ENCODE data around the gene MAML2. TPM values are rescaled to one million over a fixed set of nuclear protein-coding genes. Genes with fewer than 3 reads are reported as not detected.

The MAML2 gene
- polyA plus RNA-seq, 1 of the 3 experiments (the other 2 are of a cell fraction): 20.1 TPM

DNA sequence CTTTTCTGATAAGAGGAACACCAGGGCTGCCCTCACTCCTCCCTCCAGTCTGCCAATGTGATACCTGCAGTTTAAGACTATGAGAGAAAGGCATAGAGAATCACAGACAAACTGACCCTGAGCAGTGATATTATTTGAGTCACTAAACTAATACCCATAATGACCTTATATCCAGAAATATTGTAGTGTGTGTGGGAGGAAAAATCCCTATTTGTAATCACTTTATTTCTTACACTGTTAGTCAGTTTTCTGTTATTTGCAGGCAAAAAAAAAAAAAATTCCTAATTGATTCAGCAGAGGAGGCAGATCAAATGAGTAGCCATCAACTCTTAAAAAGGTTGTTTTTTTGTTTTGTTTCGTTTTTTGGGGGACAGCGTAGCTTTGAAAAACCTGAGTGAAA, 82.5 kb downstream of the MAML2 start:
- Histone ChIP-seq H3K79me2 (ENCODE audit: insufficient read depth) (peaks cover 93% of the 10 kb centered on the region), H2AFZ (ENCODE audit: low read depth) (no peak overlapping the region), H3K27ac (ENCODE audit: low read depth in 2 of 2, low read length in 1 of 2) (peak overlapping the region in 1 of 2 experiments; percentile 78; a peak in 3 of 4 replicates), H3K36me3 (replicated peaks in 1 of 2; ENCODE audit: control insufficient read depth in 1 of 2, insufficient read depth in 2 of 2, low read length in 1 of 2) (peaks cover 0 to 5% of the 10 kb centered on the region in 2 experiments), H3K27me3 (ENCODE audit: insufficient read depth) (no peaks in the 10 kb centered on the region), H3F3A (replicated peaks; ENCODE audit: insufficient read depth) (peaks cover 41% of the 10 kb centered on the region), H4K20me1 (ENCODE audit: insufficient read depth) (no peaks in the 10 kb centered on the region), H3K4me2 (peak overlapping the region; percentile 46; the same call in 1 of the 2 replicates), H3K9me3 (no peaks in the 10 kb centered on the region), H3K4me1 (ENCODE audit: control insufficient read depth in 1 of 2, insufficient read depth in 2 of 2, low read depth in 1 of 2, low read length in 1 of 2) (peaks cover 4 to 65% of the 10 kb centered on the region in 2 experiments), H3K4me3 (ENCODE audit: low read depth in 2 of 2, low read length in 1 of 2) (no peak overlapping the region), H3K9me2 (no peaks in the 10 kb centered on the region), H3K9ac (no peak overlapping the region)
- ChIA-PET CTCF (interaction anchor here (1.1 to 1.6 kb wide), 2 partner anchors 83 to 174 kb away, joined by 3 to 5 read pairs; no protein-coding TSS in a partner anchor), POLR2A (no interaction called here)
- DNase-seq: no peak
- TF ChIP-seq JUND (IDR thresholded peaks at IDR 0.05): no peak
- WGBS (ENCODE audit: low lambda C conversion rate): 100% methylated on average over 2 of the region's 2 CpGs

DNA sequence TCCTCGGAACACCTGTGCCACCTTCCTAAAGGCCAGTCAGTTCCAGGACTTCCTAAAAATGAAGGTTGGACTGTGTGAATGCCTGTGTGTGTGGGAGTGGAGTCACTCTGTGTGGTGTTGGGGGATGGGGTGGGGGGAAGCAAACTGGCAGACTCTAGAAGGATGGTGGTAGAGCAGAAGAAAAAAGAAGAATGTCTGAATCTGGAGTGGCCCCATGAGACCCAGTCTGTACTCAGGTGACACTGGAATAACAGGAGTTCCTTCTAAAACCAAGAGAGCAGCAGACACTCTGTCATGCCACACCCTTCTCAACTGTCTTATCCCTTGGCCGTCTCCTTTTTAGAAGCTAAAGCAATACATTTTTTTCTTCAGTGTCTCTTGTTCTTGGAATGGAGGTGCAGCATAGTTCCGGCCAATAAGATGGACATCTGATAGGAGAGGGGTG, 82.9 kb downstream of the MAML2 start:
- no peaks in the 10 kb centered on the region for H3K9me3 ChIP-seq
- peaks cover 0 to 5% of the 10 kb centered on the region in 2 experiments for H3K36me3 ChIP-seq (replicated peaks in 1 of 2; ENCODE audit: control insufficient read depth in 1 of 2, insufficient read depth in 2 of 2, low read length in 1 of 2)
- H3K4me1 ChIP-seq (ENCODE audit: control insufficient read depth in 1 of 2, insufficient read depth in 2 of 2, low read depth in 1 of 2, low read length in 1 of 2): peaks cover 4 to 69% of the 10 kb centered on the region in 2 experiments
- CTCF ChIA-PET: interaction anchor here (1.1 to 1.6 kb wide), 2 partner anchors 83 to 173 kb away, joined by 3 to 5 read pairs; no protein-coding TSS in a partner anchor
- no peaks in the 10 kb centered on the region for H3K9me2 ChIP-seq
- no peaks in the 10 kb centered on the region for H4K20me1 ChIP-seq (ENCODE audit: insufficient read depth)
- no peaks in the 10 kb centered on the region for H3K27me3 ChIP-seq (ENCODE audit: insufficient read depth)
- no peak overlapping the region for H2AFZ ChIP-seq (ENCODE audit: low read depth)
- H3K79me2 ChIP-seq (ENCODE audit: insufficient read depth): peaks cover 93% of the 10 kb centered on the region
- POLR2A ChIA-PET: no interaction called here
- peaks cover 41% of the 10 kb centered on the region for H3F3A ChIP-seq (replicated peaks; ENCODE audit: insufficient read depth)
- WGBS (ENCODE audit: low lambda C conversion rate): 94% methylated on average over 3 of the region's 3 CpGs
- no peak for DNase-seq
- H3K4me3 ChIP-seq (ENCODE audit: low read depth in 2 of 2, low read length in 1 of 2): no peak overlapping the region
- no peak overlapping the region; the same call in 1 of the 2 replicates for H3K9ac ChIP-seq
- TF ChIP-seq FOXM1 (IDR thresholded peaks at IDR 0.05; ENCODE audit: low read depth) (no peak), FOXJ3 (CRISPR knock-in tag; IDR thresholded peaks at IDR 0.05) (no peak), GATA2 (CRISPR knock-in tag; IDR thresholded peaks at IDR 0.05) (no peak), EP300 (IDR thresholded peaks at IDR 0.05; ENCODE audit: borderline replicate concordance in 1 of 2, low read depth in 1 of 2, low read length in 1 of 2) (no peak), SMC3 (IDR thresholded peaks at IDR 0.05; ENCODE audit: low read depth, low read length) (no peak), POLR2AphosphoS5 (IDR thresholded peaks at IDR 0.05; ENCODE audit: low read depth, low read length) (no peak)
- TF ChIP-seq, protein P1, sequence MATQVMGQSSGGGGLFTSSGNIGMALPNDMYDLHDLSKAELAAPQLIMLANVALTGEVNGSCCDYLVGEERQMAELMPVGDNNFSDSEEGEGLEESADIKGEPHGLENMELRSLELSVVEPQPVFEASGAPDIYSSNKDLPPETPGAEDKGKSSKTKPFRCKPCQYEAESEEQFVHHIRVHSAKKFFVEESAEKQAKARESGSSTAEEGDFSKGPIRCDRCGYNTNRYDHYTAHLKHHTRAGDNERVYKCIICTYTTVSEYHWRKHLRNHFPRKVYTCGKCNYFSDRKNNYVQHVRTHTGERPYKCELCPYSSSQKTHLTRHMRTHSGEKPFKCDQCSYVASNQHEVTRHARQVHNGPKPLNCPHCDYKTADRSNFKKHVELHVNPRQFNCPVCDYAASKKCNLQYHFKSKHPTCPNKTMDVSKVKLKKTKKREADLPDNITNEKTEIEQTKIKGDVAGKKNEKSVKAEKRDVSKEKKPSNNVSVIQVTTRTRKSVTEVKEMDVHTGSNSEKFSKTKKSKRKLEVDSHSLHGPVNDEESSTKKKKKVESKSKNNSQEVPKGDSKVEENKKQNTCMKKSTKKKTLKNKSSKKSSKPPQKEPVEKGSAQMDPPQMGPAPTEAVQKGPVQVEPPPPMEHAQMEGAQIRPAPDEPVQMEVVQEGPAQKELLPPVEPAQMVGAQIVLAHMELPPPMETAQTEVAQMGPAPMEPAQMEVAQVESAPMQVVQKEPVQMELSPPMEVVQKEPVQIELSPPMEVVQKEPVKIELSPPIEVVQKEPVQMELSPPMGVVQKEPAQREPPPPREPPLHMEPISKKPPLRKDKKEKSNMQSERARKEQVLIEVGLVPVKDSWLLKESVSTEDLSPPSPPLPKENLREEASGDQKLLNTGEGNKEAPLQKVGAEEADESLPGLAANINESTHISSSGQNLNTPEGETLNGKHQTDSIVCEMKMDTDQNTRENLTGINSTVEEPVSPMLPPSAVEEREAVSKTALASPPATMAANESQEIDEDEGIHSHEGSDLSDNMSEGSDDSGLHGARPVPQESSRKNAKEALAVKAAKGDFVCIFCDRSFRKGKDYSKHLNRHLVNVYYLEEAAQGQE (IDR thresholded peaks at IDR 0.05; ENCODE audit: low read depth, low read length): no peak
- TF ChIP-seq, protein P2, sequence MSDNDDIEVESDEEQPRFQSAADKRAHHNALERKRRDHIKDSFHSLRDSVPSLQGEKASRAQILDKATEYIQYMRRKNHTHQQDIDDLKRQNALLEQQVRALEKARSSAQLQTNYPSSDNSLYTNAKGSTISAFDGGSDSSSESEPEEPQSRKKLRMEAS (IDR thresholded peaks at IDR 0.05; ENCODE audit: low read depth): no peak
- H3K27ac ChIP-seq (ENCODE audit: low read depth in 2 of 2, low read length in 1 of 2): peak overlapping the region; percentile 78 to 85; a peak in 3 of 4 replicates
- H3K4me2 ChIP-seq: peak overlapping the region; percentile 46

Measured in SK-N-SH (cell line).